Activated CD8-positive, alpha-beta T cell treated with anti-CD3 and anti-CD28 coated beads for 36 hours (primary cell): ENCODE results near the gene CTSZ. TPM values are rescaled to one million over a fixed set of nuclear protein-coding genes. Genes with fewer than 3 reads are reported as not detected.

ENCODE experiments used
- ATAC-seq: fragments of 200-7000 bp; cut with Tn5 transposase; one replicate; pipeline ENCODE4 v1.10.0; 2021; ENCODE audit warnings: mild to moderate bottlenecking, moderate library complexity
- CTCF ChIA-PET: fragments of 350-600 bp; sonication (Branson Sonifier 250); formaldehyde crosslinking; loops from one replicate; lab custom pipeline; 2021; ENCODE audit warnings: antibody characterized with exemption; lab: Charles Lee
- POLR2A ChIA-PET: fragments of 350-600 bp; sonication (Branson Sonifier 250); formaldehyde crosslinking; loops from one replicate; lab custom pipeline; 2021; ENCODE audit warnings: antibody characterized with exemption; lab: Charles Lee
- DNase-seq: peaks from one replicate; pipeline ENCODE4 v3.0.0-alpha.2; 2020
- H3K27ac Mint-ChIP-seq: one replicate; pipeline ENCODE4 v1.8.0; 2021; ENCODE audit warnings: mild to moderate bottlenecking, mixed read lengths
- H3K27me3 Mint-ChIP-seq: one replicate; pipeline ENCODE4 v1.8.0; 2021; ENCODE audit warnings: mixed read lengths
- H3K36me3 Mint-ChIP-seq: one replicate; pipeline ENCODE4 v1.8.0; 2021; ENCODE audit warnings: low read depth, mixed read lengths
- H3K4me1 Mint-ChIP-seq: one replicate; pipeline ENCODE4 v1.8.0; 2021; ENCODE audit warnings: low read depth, mixed read lengths
- H3K4me3 Mint-ChIP-seq: one replicate; pipeline ENCODE4 v1.8.0; 2021; ENCODE audit warnings: mild to moderate bottlenecking, moderate library complexity, mixed read lengths
- H3K9me3 Mint-ChIP-seq: one replicate; pipeline ENCODE4 v1.8.0; 2021; ENCODE audit warnings: mixed read lengths
- CTCF ChIP-seq: fragments of 200-600 bp; IDR thresholded peaks from one replicate; pipeline ENCODE4 v1.8.0; 2022; ENCODE audit warnings: antibody characterized with exemption, mild to moderate bottlenecking
- intact Hi-C: fragments of 100-400 bp; cut with micrococcal nuclease; formaldehyde crosslinking; loops from one replicate; pipeline ENCODE4 v1.10.0; 2022
- total RNA-seq, 2 experiments: library from RNA; stranded (reverse); gene quantifications; one replicate each; pipeline ENCODE4 v1.2.3, GENCODE V29; 2021

The CTSZ gene
- 10 to 100 TPM; 17.9 to 18.4 TPM for total RNA-seq

GRCh38 chr20:59006864-59007664 is at the start of gene CTSZ:
TSS of gene CTSZ (minus strand) at chr20:59007254. CDS start at chr20:59007128, 126 bp downstream.
- Mint-ChIP-seq H3K4me3 (peak within 1 kb of the TSS; percentile 75), H3K4me1 (peaks cover 36% of the 10 kb centered on the region), H3K27me3 (no peaks in the 10 kb centered on the region), H3K27ac (peak within 1 kb of the TSS; percentile 67), H3K9me3 (no peaks in the 10 kb centered on the region), H3K36me3 (peaks cover 3% of the 10 kb centered on the region)
- ATAC-seq (peak; percentile 63), DNase-seq (peak; percentile 52)
- no peak for TF ChIP-seq CTCF
- intact Hi-C loops: no loop called here
- CTCF ChIA-PET: no interaction called here
- POLR2A ChIA-PET: interaction anchor here (1.4 to 2.1 kb wide), 3 partner anchors 11 to 26 kb away, joined by 3 to 5 read pairs (median 4); partner anchors contain the start of gene ATP5F1E

- ChIA-PET CTCF (interaction anchor here (0.8 to 3.3 kb wide), 10 partner anchors 9 to 350 kb away, joined by 3 to 24 read pairs (median 4); no protein-coding TSS in a partner anchor), POLR2A (no interaction called here)
- Mint-ChIP-seq H3K27me3 (peaks cover 21% of the 10 kb centered on the region), H3K27ac (no peak overlapping the region), H3K36me3 (no peaks in the 10 kb centered on the region), H3K4me1 (no peaks in the 10 kb centered on the region), H3K9me3 (no peaks in the 10 kb centered on the region), H3K4me3 (no peak overlapping the region)
- no peak for ATAC-seq
- peak; percentile 43 for DNase-seq
- peak; percentile 52 for TF ChIP-seq CTCF
- intact Hi-C loops: no loop called here
Observed at GRCh38 chr20:59055302-59055701, 48.2 kb upstream of the CTSZ start.

GRCh38 chr20:59051666-59052185 is 44.7 kb upstream of the CTSZ start:
- H3K9me3 Mint-ChIP-seq: no peaks in the 10 kb centered on the region
- POLR2A ChIA-PET: no interaction called here
- intact Hi-C loops: no loop called here

GRCh38 chr20:59050437-59050836 is 43.4 kb upstream of the CTSZ start:
- POLR2A ChIA-PET: interaction anchor here (0.7 to 0.9 kb wide), 2 partner anchors 10 to 387 kb away, joined by 3 to 5 read pairs; no protein-coding TSS in a partner anchor
- Mint-ChIP-seq H3K4me1 (peaks cover 12% of the 10 kb centered on the region), H3K9me3 (no peaks in the 10 kb centered on the region), H3K4me3 (no peak overlapping the region), H3K27ac (no peak overlapping the region), H3K27me3 (peaks cover 19% of the 10 kb centered on the region), H3K36me3 (no peaks in the 10 kb centered on the region)
- intact Hi-C loops: no loop called here
- no peak for ATAC-seq
- no peak for DNase-seq
- TF ChIP-seq CTCF: no peak
- CTCF ChIA-PET: interaction anchor here (1.6 to 2.5 kb wide), 3 partner anchors 15 to 158 kb away, joined by 3 to 10 read pairs (median 8); no protein-coding TSS in a partner anchor

More at GRCh38 chr20:59051666-59052185, 44.7 kb upstream of the CTSZ start:
- no peak overlapping the region for H3K27ac Mint-ChIP-seq
- no peak for ATAC-seq
- H3K27me3 Mint-ChIP-seq: peaks cover 19% of the 10 kb centered on the region
- CTCF ChIA-PET: interaction anchor here (0.6 to 1.4 kb wide), 4 partner anchors 112 to 604 kb away, joined by 3 to 4 read pairs (median 4); no protein-coding TSS in a partner anchor
- no peak for DNase-seq
- no peaks in the 10 kb centered on the region for H3K36me3 Mint-ChIP-seq
- TF ChIP-seq CTCF: no peak
- H3K4me1 Mint-ChIP-seq: peaks cover 11% of the 10 kb centered on the region
- H3K4me3 Mint-ChIP-seq: no peak overlapping the region

GRCh38 chr20:59048681-59049030 is 41.6 kb upstream of the CTSZ start:
- peaks cover 20% of the 10 kb centered on the region for H3K4me1 Mint-ChIP-seq
- TF ChIP-seq CTCF: no peak
- H3K9me3 Mint-ChIP-seq: no peaks in the 10 kb centered on the region
- H3K27ac Mint-ChIP-seq: no peak overlapping the region
- H3K27me3 Mint-ChIP-seq: peaks cover 17% of the 10 kb centered on the region
- ChIA-PET CTCF (interaction anchor here (2.5 kb wide), 1 partner anchor 159 kb away, joined by 8 read pairs; no protein-coding TSS in a partner anchor), POLR2A (no interaction called here)
- ATAC-seq: no peak
- intact Hi-C loops: no loop called here
- no peak overlapping the region for H3K4me3 Mint-ChIP-seq
- no peaks in the 10 kb centered on the region for H3K36me3 Mint-ChIP-seq
- no peak for DNase-seq
